ENCODE measurements around the gene ACHE.
A peak's percentile ranks its signal among the peaks of the same experiment; 100 is the strongest.
"Not testable (repeated sequence)": the region's sequence is repeated elsewhere in the genome, so short reads cannot be mapped to it uniquely, and the experiment has no call there.

The ACHE gene

GRCh38 chr7:100914208-100914878, 18.7 kb upstream of the ACHE start:
- no peak overlapping the region for H3K4me3 Mint-ChIP-seq
- H3K4me1 Mint-ChIP-seq (ENCODE audit: low read depth in 2 of 2): peaks cover 0 to 1% of the 10 kb centered on the region in 2 donors
- H3K9me3 Mint-ChIP-seq: no peaks in the 10 kb centered on the region
- ATAC-seq (replicated peaks): no peak
- H3K27ac Mint-ChIP-seq: no peak overlapping the region
- H3K27me3 Mint-ChIP-seq: peaks cover 47 to 62% of the 10 kb centered on the region in 2 donors
- DNase-seq: no peak
- no peaks in the 10 kb centered on the region for H3K36me3 Mint-ChIP-seq (ENCODE audit: insufficient read depth)

- Mint-ChIP-seq H3K9me3 (no peaks in the 10 kb centered on the region), H3K27ac (no peak overlapping the region), H3K27me3 (peaks cover 33 to 51% of the 10 kb centered on the region in 2 donors), H3K36me3 (ENCODE audit: insufficient read depth) (no peaks in the 10 kb centered on the region), H3K4me1 (ENCODE audit: low read depth in 2 of 2) (peaks cover 0 to 1% of the 10 kb centered on the region in 2 donors), H3K4me3 (no peak overlapping the region)
- no peak for ATAC-seq (replicated peaks)
- no peak for DNase-seq
Measured at GRCh38 chr7:100911484-100911883, 15.8 kb upstream of the ACHE start.

GRCh38 chr7:100910443-100910842, 14.8 kb upstream of the ACHE start:
- not testable (repeated sequence) for H3K27ac Mint-ChIP-seq; H3K4me1 Mint-ChIP-seq (ENCODE audit: low read depth in 2 of 2); H3K4me3 Mint-ChIP-seq; DNase-seq; H3K9me3 Mint-ChIP-seq; H3K36me3 Mint-ChIP-seq (ENCODE audit: insufficient read depth); ATAC-seq (replicated peaks)
- H3K27me3 Mint-ChIP-seq: peaks cover 29 to 44% of the 10 kb centered on the region in 2 donors

- Mint-ChIP-seq H3K27ac (no peak overlapping the region), H3K27me3 (peaks cover 17 to 26% of the 10 kb centered on the region in 2 donors), H3K4me1 (ENCODE audit: low read depth in 2 of 2) (no peaks in the 10 kb centered on the region), H3K9me3 (no peaks in the 10 kb centered on the region), H3K36me3 (ENCODE audit: insufficient read depth) (no peaks in the 10 kb centered on the region), H3K4me3 (no peak overlapping the region)
- ATAC-seq (replicated peaks): no peak
- DNase-seq: no peak
Measured at GRCh38 chr7:100908512-100908911, 12.8 kb upstream of the ACHE start.

GRCh38 chr7:100902638-100903037, 7.0 kb upstream of the ACHE start:
- DNase-seq: no peak
- Mint-ChIP-seq H3K36me3 (ENCODE audit: insufficient read depth) (no peaks in the 10 kb centered on the region), H3K27ac (no peak overlapping the region), H3K27me3 (peaks cover 22 to 41% of the 10 kb centered on the region in 2 donors), H3K9me3 (no peaks in the 10 kb centered on the region), H3K4me3 (no peak overlapping the region), H3K4me1 (ENCODE audit: low read depth in 2 of 2) (no peaks in the 10 kb centered on the region)
- no peak for ATAC-seq (replicated peaks)

GRCh38 chr7:100901921-100902332, 6.2 kb upstream of the ACHE start:
- Mint-ChIP-seq H3K9me3 (no peaks in the 10 kb centered on the region), H3K36me3 (ENCODE audit: insufficient read depth) (no peaks in the 10 kb centered on the region), H3K27me3 (peaks cover 28 to 47% of the 10 kb centered on the region in 2 donors), H3K4me3 (no peak overlapping the region), H3K4me1 (ENCODE audit: low read depth in 2 of 2) (peaks cover 0 to 2% of the 10 kb centered on the region in 2 donors), H3K27ac (no peak overlapping the region)
- ATAC-seq (replicated peaks) (no peak), DNase-seq (no peak)

- Mint-ChIP-seq H3K27ac (no peak overlapping the region), H3K9me3 (no peaks in the 10 kb centered on the region), H3K4me1 (ENCODE audit: low read depth in 2 of 2) (peaks cover 3 to 6% of the 10 kb centered on the region in 2 donors), H3K4me3 (no peak overlapping the region), H3K27me3 (peaks cover 32 to 54% of the 10 kb centered on the region in 2 donors), H3K36me3 (ENCODE audit: insufficient read depth) (peaks cover 5% of the 10 kb centered on the region)
- ATAC-seq (replicated peaks) (no peak), DNase-seq (no peak)
Measured at GRCh38 chr7:100900978-100901377, 5.3 kb upstream of the ACHE start.

GRCh38 chr7:100899432-100899831, 3.7 kb upstream of the ACHE start:
- ATAC-seq (replicated peaks) (no peak), DNase-seq (no peak)
- H3K9me3 Mint-ChIP-seq: no peaks in the 10 kb centered on the region
- peaks cover 11% of the 10 kb centered on the region for H3K36me3 Mint-ChIP-seq (ENCODE audit: insufficient read depth)
- no peak overlapping the region for H3K4me3 Mint-ChIP-seq
- peaks cover 37 to 63% of the 10 kb centered on the region in 2 donors for H3K27me3 Mint-ChIP-seq
- H3K4me1 Mint-ChIP-seq (ENCODE audit: low read depth in 2 of 2): peaks cover 5 to 8% of the 10 kb centered on the region in 2 donors
- no peak overlapping the region for H3K27ac Mint-ChIP-seq

GRCh38 chr7:100897772-100898454, 2.2 kb upstream of the ACHE start:
- Mint-ChIP-seq H3K9me3 (no peaks in the 10 kb centered on the region), H3K36me3 (ENCODE audit: insufficient read depth) (peaks cover 11% of the 10 kb centered on the region), H3K27ac (no peak overlapping the region), H3K4me3 (peak overlapping the region; percentile 58 to 68), H3K27me3 (peaks cover 39 to 76% of the 10 kb centered on the region in 2 donors), H3K4me1 (ENCODE audit: low read depth in 2 of 2) (peaks cover 5 to 10% of the 10 kb centered on the region in 2 donors)
- no peak for DNase-seq
- ATAC-seq (replicated peaks): no peak

GRCh38 chr7:100896732-100897608, 1.3 kb upstream of the ACHE start:
- Mint-ChIP-seq H3K4me1 (ENCODE audit: low read depth in 2 of 2) (peaks cover 5 to 12% of the 10 kb centered on the region in 2 donors), H3K36me3 (ENCODE audit: insufficient read depth) (peaks cover 11% of the 10 kb centered on the region), H3K9me3 (no peaks in the 10 kb centered on the region), H3K27ac (no peak overlapping the region), H3K27me3 (peaks cover 48 to 76% of the 10 kb centered on the region in 2 donors), H3K4me3 (peak overlapping the region; percentile 88 to 93)
- DNase-seq (peak; percentile 47 to 58 (median 47)), ATAC-seq (replicated peaks) (peak; percentile 60)

GRCh38 chr7:100895956-100896731, 456 bp upstream of the ACHE start:
- peaks cover 55 to 81% of the 10 kb centered on the region in 2 donors for H3K27me3 Mint-ChIP-seq
- H3K27ac Mint-ChIP-seq: peak overlapping the region; percentile 76 to 86
- peaks cover 11% of the 10 kb centered on the region for H3K36me3 Mint-ChIP-seq (ENCODE audit: insufficient read depth)
- ATAC-seq (replicated peaks): peak; percentile 74
- H3K9me3 Mint-ChIP-seq: no peaks in the 10 kb centered on the region
- H3K4me1 Mint-ChIP-seq (ENCODE audit: low read depth in 2 of 2): peaks cover 8 to 14% of the 10 kb centered on the region in 2 donors
- H3K4me3 Mint-ChIP-seq: peak overlapping the region; percentile 88 to 93
- peak; percentile 44 to 51 (median 49) for DNase-seq

GRCh38 chr7:100894860-100895700, 608 bp downstream of the ACHE start:
- ATAC-seq (replicated peaks) (peak; percentile 9), DNase-seq (peak; percentile 62 to 63 (median 62))
- Mint-ChIP-seq H3K4me1 (ENCODE audit: low read depth in 2 of 2) (peaks cover 15 to 20% of the 10 kb centered on the region in 2 donors), H3K36me3 (ENCODE audit: insufficient read depth) (peaks cover 18% of the 10 kb centered on the region), H3K27ac (no peak overlapping the region), H3K27me3 (peaks cover 51 to 81% of the 10 kb centered on the region in 2 donors), H3K4me3 (peak overlapping the region; percentile 57 to 88), H3K9me3 (no peaks in the 10 kb centered on the region)
